Lower leg skin (tissue), 3 donors: ENCODE measurements around the gene GYG2.

ENCODE experiments used
- POLR2A ChIP-seq, 2 donors: fragments of 450-650 bp; IDR thresholded peaks; one replicate each; pipeline ENCODE4 v1.6.1; 2016 to 2017; ENCODE audit warnings: antibody characterized with exemption in 2 of 2, mild to moderate bottlenecking in 1 of 2, moderate library complexity in 1 of 2
- TF ChIP-seq, protein P1 (sequence below), 3 donors: fragments of 450-650 bp; IDR thresholded peaks; one replicate each; pipeline ENCODE4 v1.5.1; 2016; ENCODE audit warnings: antibody characterized with exemption in 3 of 3, mild to moderate bottlenecking in 3 of 3, moderate library complexity in 2 of 3

DNA sequence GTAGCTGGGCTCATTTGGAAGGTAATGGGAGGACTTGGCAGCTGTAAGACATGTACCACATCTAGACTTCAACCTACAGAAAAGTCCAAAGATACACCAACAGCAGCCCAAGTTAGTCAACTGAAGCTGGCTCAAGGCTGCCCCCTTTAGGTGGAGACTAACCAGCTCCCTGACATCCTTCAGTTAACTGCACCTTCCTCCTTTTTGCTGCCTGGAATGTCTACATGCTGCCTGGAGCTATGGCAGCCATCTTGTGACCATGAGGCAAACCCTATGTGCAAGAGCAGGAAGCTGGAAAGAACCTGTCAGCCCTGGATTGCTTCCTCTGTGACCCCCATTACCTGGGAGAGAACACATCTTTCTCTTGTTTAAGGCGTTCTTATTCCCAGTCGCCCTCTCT, 74.6 kb downstream of the GYG2 start:
- TF ChIP-seq, protein P1, sequence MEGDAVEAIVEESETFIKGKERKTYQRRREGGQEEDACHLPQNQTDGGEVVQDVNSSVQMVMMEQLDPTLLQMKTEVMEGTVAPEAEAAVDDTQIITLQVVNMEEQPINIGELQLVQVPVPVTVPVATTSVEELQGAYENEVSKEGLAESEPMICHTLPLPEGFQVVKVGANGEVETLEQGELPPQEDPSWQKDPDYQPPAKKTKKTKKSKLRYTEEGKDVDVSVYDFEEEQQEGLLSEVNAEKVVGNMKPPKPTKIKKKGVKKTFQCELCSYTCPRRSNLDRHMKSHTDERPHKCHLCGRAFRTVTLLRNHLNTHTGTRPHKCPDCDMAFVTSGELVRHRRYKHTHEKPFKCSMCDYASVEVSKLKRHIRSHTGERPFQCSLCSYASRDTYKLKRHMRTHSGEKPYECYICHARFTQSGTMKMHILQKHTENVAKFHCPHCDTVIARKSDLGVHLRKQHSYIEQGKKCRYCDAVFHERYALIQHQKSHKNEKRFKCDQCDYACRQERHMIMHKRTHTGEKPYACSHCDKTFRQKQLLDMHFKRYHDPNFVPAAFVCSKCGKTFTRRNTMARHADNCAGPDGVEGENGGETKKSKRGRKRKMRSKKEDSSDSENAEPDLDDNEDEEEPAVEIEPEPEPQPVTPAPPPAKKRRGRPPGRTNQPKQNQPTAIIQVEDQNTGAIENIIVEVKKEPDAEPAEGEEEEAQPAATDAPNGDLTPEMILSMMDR (IDR thresholded peaks at IDR 0.05): no peak
- TF ChIP-seq POLR2A (IDR thresholded peaks at IDR 0.05): no peak
